Measurements from ENCODE around the gene MEGF11.

Gene MEGF11

GRCh38 chr15:66142285-66142684 lies 111.3 kb downstream of the MEGF11 start:
- no peak for DNase-seq (ENCODE audit: low read depth)

DNA sequence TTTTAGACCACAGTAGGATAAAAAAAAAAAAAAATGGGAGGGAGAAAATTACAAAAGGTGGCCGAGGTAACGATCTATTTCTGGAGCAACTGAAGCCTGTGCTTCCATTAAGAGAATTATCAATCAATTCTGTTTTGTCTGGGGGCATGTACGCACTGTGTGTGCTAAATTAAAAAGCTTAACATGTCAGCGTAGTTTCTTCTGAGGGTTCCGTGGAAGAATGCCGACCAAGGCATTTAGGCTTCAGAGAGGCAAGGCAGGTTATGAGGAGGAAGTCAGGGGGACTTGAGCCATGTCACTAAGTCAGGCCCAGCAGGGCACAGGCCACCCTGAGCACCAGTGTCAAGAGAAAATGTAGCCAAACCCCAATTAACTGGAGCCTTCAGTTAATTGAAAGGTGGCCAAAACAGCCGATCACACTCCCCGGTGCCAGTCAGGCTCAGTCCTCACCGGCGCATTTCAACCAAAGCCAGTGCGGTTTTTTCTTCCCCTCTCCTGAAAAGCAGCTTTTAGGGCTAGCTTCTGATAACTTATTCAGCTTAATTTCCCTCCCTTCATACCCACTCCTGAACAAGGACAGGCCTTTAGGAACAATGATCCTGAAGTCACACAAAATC lies 113.9 kb downstream of the MEGF11 start:
- no peak for DNase-seq (ENCODE audit: low read depth)

GRCh38 chr15:66138892-66139590 lies 114.5 kb downstream of the MEGF11 start:
- no peak for DNase-seq (ENCODE audit: low read depth)

DNA sequence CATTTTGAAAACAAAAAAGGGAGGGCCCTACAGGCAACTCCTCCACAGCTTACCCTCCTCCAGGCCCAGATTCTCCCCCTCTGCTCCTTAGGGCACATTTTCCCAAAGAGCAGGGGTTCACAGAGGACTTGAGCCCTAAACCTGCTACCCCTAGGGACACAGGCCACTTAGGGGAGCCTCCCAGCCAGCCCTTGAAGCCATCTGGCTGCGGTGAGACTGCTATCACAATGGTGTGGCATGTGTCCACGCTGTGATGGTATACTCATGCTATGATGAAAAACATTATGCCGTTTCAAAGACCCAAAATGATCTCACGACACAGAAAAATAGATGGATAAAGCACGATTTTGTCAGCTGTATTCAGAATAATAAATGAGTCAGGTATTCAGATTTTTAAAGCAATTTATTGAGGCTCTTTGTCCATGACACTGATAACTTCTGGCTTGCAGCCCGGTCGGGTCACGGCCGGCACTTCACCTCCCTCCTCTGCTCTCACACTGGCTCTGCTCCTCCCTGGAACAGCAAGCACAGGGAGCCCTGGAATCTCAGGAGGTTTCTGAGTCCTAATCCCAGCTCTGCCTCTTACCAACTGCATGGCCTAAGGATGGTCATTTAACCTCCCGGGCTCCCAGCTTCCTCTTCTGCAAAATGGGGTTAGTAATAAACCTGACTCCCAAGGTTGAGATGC lies 115.3 kb downstream of the MEGF11 start:
- DNase-seq (ENCODE audit: low read depth), result no peak

- DNase-seq (ENCODE audit: low read depth), result no peak
Observed at GRCh38 chr15:66136948-66137347, 116.6 kb downstream of the MEGF11 start.

GRCh38 chr15:66135664-66136063 lies 117.9 kb downstream of the MEGF11 start:
- DNase-seq (ENCODE audit: low read depth), result no peak

DNA sequence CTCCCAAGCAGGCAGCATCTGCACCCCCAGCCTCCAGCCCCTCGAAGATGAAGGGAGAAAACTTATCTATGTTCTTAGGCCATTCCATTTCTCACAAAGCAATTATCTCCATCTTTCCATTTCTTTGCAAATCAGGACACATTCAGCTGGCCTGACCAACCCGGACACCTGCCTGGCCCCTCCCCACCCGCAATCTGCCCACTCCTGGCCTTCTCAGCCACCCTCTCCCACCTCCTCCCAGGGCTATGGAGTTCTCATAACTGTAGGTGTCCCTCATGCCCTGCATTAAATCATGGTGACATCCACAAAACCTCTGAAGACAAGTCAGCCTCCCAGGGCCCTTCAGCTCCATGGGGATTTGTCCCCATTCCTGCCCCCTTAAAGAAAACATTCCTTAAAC lies 119.3 kb downstream of the MEGF11 start:
- no peak for DNase-seq (ENCODE audit: low read depth)

DNA sequence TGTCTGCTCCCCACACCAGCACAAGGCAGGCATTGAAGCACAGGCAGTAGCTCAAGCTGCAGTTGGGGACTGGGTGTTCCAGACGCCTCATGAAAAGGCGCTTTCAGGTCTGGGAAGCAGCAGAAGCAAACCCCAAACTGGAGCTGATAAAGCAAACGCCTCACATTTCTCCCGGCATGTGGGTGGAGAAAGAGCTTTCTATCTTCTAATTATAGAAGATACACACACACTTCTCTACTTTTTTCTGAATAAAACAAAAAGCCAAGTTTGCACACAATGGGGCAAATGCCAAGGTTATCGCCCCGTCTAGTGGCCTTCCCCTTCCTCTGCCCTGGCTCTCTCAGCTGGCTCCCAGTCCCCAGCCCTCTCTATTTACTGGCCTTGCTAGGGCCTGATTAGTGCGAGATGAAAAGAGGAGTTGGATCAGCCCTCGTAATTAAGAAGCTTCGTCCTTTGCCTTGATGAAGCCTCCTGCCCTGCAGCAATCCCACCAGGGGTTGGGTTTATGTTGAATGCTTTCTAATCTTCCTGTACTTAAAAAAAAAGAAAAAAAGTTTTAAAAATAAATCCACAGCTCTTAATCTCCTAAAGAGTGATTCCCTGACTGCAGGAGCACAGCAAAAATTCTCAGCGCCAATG lies 120.2 kb downstream of the MEGF11 start:
- DNase-seq (ENCODE audit: low read depth), result no peak

DNA sequence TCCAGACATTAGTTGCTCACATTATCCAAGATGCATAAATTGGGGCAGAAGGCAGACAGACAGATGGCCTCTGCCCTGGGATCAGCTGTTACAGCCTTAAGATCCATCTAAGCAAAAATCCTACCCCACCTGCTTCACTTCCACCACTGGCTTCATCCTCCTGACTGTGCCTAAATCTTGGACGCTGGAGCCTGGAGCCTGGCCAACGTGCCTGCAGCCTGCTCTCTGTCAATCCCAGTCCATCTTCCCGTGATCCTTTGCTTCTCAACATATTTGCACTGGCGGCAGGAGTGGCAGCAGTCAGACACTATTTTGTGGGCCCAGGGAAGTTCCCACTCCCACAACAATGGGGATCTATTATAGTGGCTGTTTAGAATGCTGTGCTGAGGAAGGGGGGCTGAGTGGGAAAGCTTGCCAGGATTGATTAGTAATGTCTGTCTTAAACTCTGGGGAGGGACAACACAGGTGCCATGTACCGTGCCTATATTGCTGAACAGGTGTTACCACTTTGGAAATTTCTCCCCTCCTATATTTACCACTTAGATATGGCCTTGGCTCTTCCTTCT lies 121.2 kb downstream of the MEGF11 start:
- no peak for DNase-seq (ENCODE audit: low read depth)

DNA sequence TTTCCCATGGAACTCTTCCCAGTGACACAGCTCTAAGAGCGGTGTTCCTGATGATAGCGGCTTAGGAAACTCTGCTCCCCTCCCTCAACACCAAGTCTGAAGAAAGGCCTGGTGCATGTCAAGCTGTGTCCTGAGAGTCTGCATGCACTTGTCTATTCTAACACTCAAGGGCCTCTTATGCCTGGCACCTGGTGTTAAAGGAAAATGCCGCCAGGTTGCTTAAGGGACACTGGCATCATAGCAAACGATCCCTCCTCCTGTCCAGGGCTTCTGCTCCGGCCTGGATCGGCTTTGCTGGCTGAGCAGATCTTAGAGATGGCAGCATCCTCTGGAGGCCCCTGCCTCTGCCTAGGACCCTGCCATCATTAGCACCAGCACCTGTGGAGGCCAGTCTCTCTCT lies 121.7 kb downstream of the MEGF11 start:
- no peak for DNase-seq (ENCODE audit: low read depth)

DNA sequence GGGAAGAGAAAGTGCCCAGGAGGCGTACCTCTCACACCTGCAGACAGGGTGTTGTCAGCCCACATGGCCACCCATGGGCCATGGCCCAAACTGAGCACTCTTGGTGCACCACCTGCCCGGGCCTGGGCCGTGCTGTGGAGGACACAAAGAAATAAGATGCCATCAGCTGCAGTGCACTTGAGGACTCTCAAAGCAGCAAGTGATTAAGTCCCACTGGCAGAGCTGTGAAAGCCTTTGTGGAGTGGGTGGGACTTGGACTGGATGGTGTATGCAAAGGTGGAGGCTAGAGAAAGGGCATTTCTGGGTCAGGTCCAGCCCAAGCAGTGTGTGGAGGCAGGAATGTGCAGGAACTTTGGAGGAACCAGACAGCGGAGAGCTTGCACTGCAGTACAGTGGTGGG lies 122.3 kb downstream of the MEGF11 start:
- no peak for DNase-seq (ENCODE audit: low read depth)

GRCh38 chr15:66130496-66131034 lies 123.0 kb downstream of the MEGF11 start:
- no peak for DNase-seq (ENCODE audit: low read depth)

GRCh38 chr15:66129586-66129985 lies 124.0 kb downstream of the MEGF11 start:
- DNase-seq (ENCODE audit: low read depth), result no peak

- DNase-seq (ENCODE audit: low read depth), result no peak
Observed at GRCh38 chr15:66128116-66128680, 125.4 kb downstream of the MEGF11 start.

DNA sequence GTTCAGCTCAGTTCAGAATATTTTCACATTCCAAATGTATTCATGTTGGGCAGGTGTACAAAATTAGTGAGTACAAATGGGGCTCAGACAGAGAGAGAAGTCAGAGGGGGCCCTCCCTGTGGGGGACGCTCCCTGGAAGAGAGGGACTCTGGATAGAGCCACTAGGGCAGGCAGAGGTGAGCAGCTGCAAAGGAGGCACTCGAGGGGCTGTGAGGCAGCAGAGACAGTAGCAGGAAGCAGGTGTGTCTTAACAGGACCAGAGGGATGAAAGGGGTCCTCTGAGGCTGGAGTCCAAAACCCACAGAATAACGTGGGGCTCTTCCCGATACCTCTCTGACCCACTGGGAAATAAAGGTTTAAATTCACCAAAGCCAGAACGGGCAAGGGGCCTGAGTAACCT lies 127.1 kb downstream of the MEGF11 start:
- no peak for DNase-seq (ENCODE audit: low read depth)

DNA sequence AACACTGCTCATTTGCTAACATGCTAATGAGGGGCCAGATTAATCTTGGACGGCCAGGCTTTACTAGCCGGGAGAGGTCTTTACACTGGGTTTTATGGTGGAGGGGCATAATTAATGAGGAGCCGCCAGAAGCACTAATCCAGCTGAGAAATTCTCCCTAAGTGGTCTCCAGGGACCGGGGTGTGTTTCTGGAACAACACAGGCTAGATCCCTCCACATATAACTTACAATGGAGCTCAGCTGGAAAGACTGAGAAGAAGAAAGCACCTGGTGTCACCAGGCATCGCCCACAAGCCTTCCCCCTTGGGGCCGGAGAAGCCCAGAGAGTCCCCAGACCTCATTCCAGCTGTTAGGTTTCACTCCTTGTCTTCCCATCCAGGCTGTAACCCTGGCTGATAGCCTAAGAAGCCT lies 127.5 kb downstream of the MEGF11 start:
- DNase-seq (ENCODE audit: low read depth), result no peak

- DNase-seq (ENCODE audit: low read depth), result no peak
Observed at GRCh38 chr15:66124651-66125050, 128.9 kb downstream of the MEGF11 start.

- DNase-seq (ENCODE audit: low read depth), result no peak
Observed at GRCh38 chr15:66123799-66124198, 129.8 kb downstream of the MEGF11 start.

GRCh38 chr15:66120422-66120821 lies 133.1 kb downstream of the MEGF11 start:
- DNase-seq (ENCODE audit: low read depth), result no peak

DNA sequence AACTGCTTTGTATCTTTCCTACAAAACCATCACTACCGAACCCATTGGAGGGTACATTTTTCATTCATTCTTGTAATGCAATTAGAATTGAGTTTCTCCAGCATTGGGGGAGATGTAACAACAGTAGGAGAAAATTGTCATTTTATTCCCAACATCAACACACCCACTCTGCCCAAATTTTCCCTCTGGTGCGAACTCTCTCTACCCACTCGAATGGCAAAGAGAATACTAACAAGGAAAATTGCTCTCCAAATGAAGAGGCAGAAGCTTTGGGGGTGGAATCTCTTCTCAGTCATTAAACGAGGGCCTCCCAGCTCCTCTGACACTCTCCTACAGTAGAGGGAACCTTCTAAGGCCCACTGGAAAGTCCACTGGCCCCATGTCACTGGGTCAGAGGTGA lies 135.7 kb downstream of the MEGF11 start:
- no peak for DNase-seq (ENCODE audit: low read depth)

GRCh38 chr15:66115568-66116206 lies 137.9 kb downstream of the MEGF11 start:
- DNase-seq (ENCODE audit: low read depth), result no peak

All from GM04504 (cell line).